ENCODE data around the gene C3orf20. TPM values are rescaled to one million over a fixed set of nuclear protein-coding genes. Genes with fewer than 3 reads are reported as not detected.

C3orf20 gene
- total and polyA plus RNA-seq, 9 of the 15 experiments (the other 6 are each of a cell fraction or from before 2014, with no cell fraction given), result 0.04 TPM; not detected in 8

DNA sequence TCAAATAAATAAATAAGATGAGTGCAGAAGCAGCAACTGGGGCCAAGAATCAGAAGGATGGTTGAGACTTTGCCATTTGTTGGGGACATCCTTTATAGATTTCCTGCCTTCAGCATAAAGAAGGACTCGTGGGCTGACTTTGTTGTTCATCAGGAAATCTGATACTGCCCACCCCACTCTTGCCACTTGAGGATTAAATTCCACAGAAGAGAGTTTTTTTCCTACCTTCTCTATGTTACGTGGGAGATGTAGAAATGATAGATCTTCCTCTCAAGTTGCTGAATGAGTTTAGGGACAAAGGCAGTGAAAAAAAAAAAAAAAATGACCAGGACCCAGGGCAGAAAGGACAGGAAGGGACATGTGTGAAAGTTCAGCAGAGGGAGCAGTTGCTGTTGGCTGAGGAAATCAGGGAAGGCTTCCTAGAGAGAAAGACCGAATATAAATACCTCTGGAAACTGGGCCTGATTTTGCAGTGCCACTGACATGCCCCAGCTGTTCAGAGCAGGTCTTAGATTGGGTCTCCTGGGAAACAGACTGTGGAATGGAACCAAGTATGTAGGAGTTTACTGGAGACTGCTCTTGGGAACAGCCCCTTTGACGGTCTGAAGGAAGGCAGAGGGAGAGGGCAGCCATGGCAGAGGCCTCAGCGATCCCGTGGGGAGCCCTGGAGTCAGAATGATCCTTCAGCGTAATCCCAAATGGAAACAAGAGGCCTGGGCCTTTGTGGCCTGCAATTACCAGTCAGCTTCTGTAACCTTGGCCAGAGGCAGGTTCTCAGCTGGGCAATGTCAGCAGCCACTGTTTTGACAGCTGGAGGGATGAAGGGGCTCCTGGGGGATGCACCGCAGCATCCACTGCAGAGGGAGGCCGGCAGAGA lies 50.9 kb downstream of the C3orf20 start:
- Histone ChIP-seq H3K36me3 (ENCODE audit: control insufficient read depth, insufficient read depth, low read length) (no peaks in the 10 kb centered on the region), H4K20me1 (replicated peaks; ENCODE audit: control insufficient read depth, insufficient read depth, low read length) (no peaks in the 10 kb centered on the region), H3K27me3 (ENCODE audit: control insufficient read depth in 2 of 2, insufficient read depth in 2 of 2, low read length in 2 of 2) (peaks cover 10 to 43% of the 10 kb centered on the region in 2 experiments; a peak in 4 of 5 replicates), H3K4me3 (no peak overlapping the region), H3K27ac (ENCODE audit: extremely low read depth, low read depth, low read length) (no peak overlapping the region), H3K79me2 (ENCODE audit: control insufficient read depth, insufficient read depth, low read length) (no peaks in the 10 kb centered on the region), H3K4me1 (replicated peaks in 1 of 2; ENCODE audit: control insufficient read depth in 2 of 2, insufficient read depth in 2 of 2, low read length in 2 of 2) (no peaks in the 10 kb centered on the region), H3K9ac (ENCODE audit: insufficient read depth in 1 of 2, low read depth in 2 of 2, low read length in 2 of 2) (no peak overlapping the region), H3K9me3 (replicated peaks; ENCODE audit: control insufficient read depth, insufficient read depth, low read depth, low read length) (no peaks in the 10 kb centered on the region), H3K4me2 (ENCODE audit: insufficient read depth, low read length) (no peak overlapping the region), H3K9me1 (ENCODE audit: control insufficient read depth, insufficient read depth, low read length) (no peaks in the 10 kb centered on the region), H2AFZ (ENCODE audit: low read depth, low read length) (no peak overlapping the region)
- BruUV-seq (replicated peaks), result no TSS peak
- no peak for ATAC-seq
- in situ Hi-C loops (cut with MboI) (no loop called here), intact Hi-C loops (cut with micrococcal nuclease) (no loop called here)
- ChIA-PET CTCF (ENCODE audit: low intra/inter-chr PET ratio) (no interaction called here), POLR2A (interaction anchor here (1.4 kb wide), 1 partner anchor 11 kb away, joined by 4 read pairs; no protein-coding TSS in a partner anchor)
- no peak for TF ChIP-seq CHD1 (IDR thresholded peaks at IDR 0.05; ENCODE audit: low read length)
- TF ChIP-seq ZNF717 (CRISPR knock-in tag; IDR thresholded peaks at IDR 0.05), result no peak
- TF ChIP-seq, protein P1, sequence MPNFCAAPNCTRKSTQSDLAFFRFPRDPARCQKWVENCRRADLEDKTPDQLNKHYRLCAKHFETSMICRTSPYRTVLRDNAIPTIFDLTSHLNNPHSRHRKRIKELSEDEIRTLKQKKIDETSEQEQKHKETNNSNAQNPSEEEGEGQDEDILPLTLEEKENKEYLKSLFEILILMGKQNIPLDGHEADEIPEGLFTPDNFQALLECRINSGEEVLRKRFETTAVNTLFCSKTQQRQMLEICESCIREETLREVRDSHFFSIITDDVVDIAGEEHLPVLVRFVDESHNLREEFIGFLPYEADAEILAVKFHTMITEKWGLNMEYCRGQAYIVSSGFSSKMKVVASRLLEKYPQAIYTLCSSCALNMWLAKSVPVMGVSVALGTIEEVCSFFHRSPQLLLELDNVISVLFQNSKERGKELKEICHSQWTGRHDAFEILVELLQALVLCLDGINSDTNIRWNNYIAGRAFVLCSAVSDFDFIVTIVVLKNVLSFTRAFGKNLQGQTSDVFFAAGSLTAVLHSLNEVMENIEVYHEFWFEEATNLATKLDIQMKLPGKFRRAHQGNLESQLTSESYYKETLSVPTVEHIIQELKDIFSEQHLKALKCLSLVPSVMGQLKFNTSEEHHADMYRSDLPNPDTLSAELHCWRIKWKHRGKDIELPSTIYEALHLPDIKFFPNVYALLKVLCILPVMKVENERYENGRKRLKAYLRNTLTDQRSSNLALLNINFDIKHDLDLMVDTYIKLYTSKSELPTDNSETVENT (CRISPR knock-in tag; IDR thresholded peaks at IDR 0.05), result no peak
- no peak for TF ChIP-seq KDM5B (IDR thresholded peaks at IDR 0.05; ENCODE audit: insufficient replicate concordance, low read depth, low read length)
- WGBS (ENCODE audit: insufficient coverage, low coverage, missing lambda C conversion rate), result 4% methylated on average over 9 of the region's 9 CpGs
- DNase-seq (ENCODE audit: extremely low read depth in 1 of 4, low spot score in 3 of 4), result no peak
- no peak for FAIRE-seq
